Stimulated activated CD4-positive, alpha-beta T cell treated with anti-CD3 and anti-CD28 coated beads, Interleukin-12 subunit alpha, Interleukin-12 subunit beta, amount 100 ng/mL, for 48 hours (primary cell): ENCODE results near the gene UNC13D.
"Not testable (repeated sequence)": the region's sequence is repeated elsewhere in the genome, so short reads cannot be mapped to it uniquely, and the experiment has no call there.

Source experiments
- DNase-seq, 3 donors: peaks; one replicate each; pipeline ENCODE4 v3.0.0-alpha.2; 2020; ENCODE audit warnings: low read depth in 2 of 3, low spot score in 1 of 3

The UNC13D gene

DNA sequence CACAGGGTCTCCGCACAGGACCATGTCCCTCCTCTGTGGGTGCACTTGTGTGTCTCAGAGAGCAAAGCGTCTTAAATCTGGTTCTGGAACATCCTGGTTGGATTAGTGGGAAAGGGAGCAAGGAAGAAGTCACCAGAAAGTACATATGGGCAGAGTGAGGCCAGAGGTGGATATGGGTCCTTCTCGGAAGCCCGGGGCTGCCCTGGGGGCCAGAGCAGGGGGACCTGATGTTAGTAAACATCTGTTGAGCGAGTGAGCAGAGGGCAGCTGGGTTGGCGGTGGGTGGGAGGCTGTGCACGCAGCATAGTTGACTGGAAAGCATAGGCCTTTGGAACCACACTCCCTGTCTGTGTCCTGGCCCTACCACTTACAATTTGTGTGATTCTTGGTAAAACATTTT, 22.7 kb downstream of the UNC13D start:
- no peak for DNase-seq

DNA sequence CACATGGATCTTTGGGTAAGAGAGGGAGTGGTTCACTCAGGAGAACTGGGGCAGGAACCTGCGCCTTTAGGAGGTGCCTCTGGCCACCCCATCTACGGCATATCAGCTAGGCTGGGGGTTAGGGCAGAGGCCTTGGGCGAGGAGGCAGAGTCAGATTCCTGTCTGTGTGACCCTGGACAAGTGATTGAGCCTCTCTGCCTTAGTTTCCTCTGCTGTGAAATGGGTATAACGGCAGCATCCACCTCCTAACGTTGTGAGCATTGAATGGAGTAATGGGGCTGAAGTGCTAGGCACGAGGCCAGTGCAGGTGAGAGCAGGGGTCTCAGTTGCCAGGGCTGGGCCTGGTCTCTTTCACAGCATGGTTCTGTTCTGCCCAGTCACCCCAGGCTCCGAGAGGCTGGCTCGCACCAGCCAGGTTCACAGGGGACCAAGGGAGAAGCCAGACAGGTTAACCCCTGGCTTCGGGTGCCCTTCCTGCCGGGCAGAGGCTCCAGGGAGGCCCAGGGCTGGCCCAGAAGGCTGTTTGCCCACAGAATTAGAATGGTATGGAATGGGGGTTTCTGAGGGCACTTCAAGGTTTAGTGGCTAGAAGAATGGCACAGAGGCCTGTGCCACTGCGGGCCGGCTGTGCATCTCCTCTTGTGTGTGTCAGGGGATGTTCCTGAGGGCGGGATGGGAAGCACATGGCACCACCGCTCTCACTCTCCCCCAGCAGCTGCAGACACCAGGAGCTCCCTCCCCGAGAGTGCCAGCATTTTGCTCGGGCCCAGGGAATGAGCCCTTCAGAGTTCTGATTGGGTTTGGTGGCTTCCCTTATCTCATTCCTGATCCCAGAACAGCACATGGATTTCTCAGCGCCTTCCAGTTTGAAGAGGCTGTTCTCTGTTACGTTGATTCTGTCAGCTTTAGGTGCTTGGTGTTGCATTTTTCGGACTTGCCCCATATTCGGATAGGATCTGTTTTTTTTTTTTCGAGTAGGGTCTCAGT, 23.8 kb downstream of the UNC13D start:
- no peak for DNase-seq

DNA sequence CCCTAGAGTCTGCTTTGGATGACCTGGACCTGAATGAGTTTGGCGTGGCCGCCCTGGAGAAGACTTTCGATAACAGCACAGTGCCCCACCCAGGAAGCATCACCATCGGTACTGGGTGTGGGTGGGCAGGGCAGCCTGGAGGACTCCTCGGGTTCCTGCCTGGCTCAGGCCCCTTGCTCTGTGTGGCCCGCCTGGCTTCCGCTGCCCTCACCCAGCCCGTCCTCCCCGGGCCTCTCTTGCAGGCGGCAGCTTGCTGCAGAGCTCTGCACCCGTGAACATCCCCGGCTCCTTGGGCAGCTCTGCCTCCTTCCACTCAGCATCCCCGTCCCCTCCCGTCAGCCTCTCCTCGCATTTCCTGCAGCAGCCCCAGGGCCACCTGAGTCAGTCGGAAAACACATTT, 24.5 kb downstream of the UNC13D start:
- DNase-seq: no peak

DNA sequence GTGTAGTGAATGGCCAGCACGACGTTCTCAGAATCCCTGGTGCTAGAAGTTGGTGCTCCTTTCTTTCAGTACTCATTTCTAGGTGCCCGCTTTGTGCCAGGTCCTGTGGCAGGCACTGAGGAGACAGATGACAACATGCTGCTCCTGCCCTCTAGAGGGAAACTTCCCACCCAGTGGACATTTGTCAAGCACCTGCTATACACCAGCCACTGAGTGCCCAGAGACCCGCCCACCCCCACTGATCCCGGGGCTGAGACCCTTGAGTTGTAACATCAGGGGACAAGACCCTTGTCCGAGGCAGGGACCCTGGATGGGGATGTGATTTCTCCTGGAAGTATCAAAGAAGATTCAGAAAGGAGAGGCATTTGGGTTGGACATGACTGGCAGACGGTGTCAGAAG, 25.1 kb downstream of the UNC13D start:
- DNase-seq: no peak

DNA sequence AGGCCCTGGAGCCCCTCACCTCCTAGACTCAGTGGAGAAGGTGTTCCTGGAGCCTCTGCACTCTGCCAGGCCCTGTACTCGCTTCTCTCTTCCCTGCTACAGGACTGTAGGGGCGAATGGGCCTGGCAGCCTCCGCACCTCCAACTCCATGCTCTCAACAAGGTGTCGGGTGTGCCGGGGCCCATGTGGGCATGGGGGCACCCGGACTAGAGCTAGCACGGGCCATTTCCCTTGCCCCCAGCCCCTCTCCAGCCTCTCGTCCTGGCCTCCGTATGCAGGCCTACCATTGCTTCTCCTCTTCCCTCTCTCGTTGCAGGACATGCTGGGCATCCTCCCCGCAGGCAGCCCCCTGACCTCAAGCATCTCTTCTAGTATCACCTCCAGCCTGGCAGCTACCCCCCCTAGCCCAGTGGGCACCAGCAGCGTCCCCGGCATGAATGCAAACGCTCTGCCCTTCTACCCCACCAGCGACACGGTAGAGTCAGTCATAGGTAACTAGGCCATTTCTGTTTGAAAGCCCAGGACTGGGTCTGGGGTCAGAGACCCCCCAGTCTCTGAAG, 25.8 kb downstream of the UNC13D start:
- DNase-seq: no peak

DNA sequence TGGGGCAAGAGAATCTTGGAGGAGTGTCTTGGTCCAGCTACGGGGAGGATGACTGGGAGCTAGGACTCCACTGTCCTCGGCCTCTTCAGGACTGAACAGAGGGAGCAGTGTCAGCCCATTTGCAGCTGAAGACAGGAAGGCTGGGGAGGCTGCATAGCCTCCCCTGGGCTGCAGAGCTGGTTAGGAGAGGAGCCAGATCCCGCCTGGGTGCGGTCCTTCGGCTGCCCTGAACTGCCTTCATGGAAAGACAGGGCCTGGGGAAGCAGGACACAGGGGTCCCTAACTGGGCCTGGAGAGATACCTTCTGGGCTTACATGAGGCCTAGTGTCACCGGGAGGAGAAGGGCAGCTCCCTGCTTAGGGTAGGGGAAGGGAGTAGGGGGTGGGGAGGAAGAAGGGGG, 26.6 kb downstream of the UNC13D start:
- no peak for DNase-seq

DNA sequence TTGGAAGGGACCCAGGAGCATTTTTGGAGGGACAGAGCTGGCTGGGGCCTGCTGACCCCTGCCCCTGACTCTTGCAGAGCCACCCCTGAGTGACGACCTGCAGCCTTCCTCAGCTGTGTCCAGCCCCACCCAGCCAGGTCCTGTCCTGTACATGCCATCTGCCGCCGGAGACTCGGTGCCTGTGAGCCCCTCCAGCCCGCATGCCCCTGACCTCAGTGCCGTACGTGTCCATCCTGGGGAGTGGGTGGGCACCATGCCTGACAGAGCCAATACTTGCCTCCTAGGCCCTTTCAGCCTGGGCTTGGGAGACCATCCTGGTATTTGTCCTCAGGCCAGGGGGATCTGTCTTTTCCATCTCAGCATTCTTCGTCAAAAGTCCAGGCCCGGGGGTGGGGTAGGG, 27.5 kb downstream of the UNC13D start:
- DNase-seq: no peak

DNA sequence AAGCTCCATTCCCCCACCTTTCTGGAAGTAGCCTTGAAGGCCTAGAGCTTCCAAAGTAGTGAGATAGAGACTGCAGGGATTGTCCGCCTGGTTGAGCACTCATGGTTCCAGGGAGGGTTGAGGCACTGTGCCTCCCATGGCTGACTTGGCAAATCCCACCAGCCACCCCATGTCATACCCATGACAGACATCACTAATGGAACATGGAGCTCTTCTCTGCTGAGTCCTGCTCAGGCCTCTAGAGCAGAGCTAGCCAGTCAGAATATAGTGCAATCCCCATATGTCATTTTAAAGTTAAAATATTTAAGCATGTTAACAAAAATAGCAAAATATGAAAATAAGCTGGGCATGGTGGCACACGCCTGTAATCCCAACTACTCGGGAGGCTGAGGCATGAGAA, 28.8 kb downstream of the UNC13D start:
- DNase-seq: no peak

DNA sequence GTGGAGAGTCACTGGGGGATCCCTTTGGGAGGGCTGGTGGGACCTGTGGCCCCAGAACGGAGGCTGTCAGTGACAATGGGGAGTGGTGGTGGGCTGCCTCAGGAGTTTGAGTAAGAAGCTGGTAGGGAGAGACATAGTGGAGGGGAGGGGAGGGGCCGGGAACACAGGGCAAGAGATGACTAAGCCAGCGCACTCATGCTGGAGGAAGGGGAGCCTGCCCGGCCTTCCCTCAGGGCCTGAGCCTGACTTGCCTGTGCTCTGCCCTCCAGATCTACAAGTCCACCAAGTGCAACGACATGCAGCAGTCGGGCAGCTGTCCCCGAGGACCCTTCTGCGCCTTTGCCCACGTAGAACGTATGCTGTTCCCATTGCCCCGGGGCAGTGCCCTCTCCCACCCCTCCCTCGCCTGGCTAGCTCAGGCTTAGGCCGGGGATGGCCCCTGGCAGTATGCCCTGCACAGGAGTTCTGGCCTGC, 29.3 kb downstream of the UNC13D start:
- DNase-seq: no peak

DNA sequence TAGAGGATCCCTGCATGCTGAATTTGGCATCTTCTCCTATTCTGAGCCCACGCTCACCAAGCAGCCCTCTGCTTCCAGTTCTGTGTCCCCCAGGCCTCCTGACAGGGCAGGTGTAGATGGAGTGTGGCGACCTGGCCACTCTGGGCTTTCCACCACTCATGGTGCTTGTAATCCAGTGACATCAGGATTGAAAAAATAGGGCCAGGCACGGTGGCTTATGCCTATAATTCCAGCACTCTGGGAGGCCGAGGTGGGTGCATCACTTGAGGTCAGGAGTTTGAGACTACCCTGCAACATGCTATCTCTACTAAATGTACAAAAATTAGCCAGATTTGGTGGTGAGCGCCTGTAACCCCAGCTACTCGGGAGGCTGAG, 30.2 kb downstream of the UNC13D start:
- no peak for DNase-seq

DNA sequence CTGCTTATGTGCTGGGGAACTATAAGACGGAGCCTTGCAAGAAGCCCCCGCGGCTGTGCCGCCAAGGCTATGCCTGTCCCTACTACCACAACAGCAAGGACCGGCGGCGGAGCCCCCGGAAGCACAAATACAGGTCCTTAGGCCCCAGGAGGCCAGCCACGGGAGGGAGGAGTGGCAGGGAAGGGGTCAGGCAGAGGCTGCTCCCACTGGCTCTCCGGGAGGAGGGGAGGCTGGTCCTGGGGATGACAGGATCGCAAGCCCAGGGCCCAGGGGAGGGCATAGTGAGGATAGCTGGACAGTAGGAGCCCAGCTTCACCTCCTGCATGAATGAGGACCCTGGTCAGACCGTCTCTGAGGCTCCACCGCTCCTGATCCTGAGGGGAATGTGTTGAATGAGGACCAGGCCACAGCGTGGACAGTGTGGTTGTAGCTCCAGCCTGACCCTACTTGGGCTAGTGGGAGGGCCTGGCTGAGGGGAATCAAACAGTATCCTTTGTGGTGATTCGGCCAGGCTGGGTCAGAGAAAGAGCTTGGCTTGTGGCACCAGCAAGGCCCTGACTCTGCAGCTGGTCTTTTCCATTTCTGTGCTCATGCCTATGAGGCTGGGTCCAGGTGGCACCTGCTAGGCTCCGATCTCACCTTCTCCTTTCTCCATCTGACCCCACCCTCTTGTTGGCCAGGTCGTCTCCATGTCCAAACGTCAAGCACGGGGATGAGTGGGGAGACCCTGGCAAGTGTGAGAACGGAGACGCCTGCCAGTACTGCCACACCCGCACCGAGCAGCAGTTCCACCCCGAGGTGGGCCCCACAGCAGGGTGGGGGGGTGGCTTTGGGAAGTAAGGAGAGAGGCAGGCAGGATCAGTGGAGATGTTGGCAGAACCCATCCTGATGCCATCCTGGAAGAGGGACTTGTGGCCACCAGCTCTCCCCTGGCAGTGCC, 30.9 kb downstream of the UNC13D start:
- no peak for DNase-seq

DNA sequence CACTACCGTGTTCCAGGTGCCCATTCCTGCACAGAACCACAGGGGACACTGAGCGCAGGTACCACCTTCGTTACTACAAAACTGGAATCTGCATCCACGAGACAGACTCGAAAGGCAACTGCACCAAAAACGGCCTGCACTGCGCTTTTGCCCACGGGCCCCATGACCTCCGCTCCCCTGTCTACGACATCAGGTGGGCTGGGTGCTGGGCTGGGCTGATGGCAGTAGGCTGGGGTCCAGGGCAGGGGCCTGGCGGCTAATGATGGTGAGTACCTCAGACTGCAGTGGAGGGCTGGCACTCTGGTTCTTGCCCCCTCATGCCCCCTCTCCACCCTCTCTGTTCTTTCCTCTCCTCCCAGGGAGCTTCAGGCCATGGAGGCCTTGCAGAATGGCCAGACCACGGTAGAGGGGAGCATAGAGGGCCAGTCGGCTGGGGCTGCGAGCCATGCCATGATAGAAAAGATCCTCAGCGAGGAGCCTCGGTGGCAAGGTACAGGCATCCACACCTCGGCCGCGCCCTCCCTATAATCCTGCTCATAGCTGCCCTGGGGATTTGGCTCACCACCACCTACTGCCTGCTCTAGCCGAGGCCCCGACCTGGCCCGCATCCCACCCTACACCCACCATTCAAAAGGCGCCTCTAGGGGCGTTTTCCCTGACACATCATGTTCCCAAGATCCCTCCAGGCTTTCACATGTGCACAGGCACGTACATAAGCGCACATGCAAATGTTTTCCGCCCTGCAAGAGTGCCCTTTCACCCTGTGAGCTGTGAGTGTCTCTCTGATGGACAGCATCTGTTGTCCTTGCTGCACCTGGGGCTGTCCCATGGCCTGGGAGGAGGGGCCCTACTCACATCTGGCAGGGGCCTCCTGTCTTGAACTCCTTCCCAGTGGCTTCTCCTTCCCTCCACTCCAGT, 31.8 kb downstream of the UNC13D start:
- no peak for DNase-seq

DNA sequence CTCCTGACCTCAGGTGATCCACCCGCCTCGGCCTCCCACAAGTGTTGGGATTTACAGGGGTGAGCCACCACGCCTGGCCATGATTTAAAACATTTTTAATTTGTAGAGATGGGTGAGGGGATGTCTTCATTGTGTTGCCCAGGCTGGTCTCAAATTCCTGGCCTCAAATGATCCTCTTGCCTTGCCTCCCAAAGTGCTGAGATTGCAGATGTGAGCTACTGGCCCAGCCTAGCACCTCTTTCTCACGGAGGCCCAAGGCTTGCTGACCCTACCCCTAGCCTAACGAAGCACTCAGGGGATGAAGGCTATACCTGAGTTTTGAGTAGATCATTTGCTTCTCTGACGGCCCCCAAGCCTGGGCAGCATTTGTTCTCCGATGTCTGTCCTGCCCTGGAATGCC, 33.0 kb downstream of the UNC13D start:
- no peak for DNase-seq

DNA sequence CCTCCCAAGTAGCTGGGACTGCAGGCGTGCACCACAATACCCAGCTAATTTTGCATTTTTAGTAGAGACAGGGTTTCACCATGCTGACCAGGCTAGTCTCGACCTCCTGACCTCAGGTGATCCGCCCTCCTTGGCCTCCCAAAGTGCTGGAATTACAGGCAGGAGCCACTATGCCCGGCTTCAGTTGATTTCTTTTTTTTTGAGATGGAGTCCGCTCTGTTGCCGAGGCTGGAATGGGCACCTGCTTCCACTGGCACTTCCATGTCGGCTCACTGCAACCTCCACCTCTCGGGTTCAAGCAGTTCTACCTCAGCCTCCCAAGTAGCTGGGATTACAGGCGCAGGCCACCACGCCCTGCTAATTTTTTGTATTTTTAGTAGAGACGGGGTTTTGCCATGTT, 33.4 kb downstream of the UNC13D start:
- not testable (repeated sequence) for DNase-seq

DNA sequence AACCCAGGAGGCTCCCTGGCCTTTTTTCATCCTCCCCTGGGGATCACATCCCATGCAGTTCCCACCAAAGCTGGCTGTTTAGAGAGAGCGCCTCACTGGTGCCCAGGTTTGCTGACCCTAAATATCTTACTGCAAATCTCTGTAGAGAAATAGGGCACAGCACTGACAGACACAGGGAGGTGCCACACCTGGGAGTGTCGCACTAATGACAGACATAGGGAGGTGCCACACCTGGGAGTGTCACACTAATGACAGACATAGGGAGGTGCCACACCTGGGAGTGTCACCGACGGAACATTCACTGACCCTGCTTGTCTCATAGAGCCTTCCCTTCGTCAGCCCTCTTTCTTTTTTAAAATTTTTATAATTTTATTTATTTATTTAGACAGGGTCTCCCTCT, 34.0 kb downstream of the UNC13D start:
- DNase-seq: no peak

DNA sequence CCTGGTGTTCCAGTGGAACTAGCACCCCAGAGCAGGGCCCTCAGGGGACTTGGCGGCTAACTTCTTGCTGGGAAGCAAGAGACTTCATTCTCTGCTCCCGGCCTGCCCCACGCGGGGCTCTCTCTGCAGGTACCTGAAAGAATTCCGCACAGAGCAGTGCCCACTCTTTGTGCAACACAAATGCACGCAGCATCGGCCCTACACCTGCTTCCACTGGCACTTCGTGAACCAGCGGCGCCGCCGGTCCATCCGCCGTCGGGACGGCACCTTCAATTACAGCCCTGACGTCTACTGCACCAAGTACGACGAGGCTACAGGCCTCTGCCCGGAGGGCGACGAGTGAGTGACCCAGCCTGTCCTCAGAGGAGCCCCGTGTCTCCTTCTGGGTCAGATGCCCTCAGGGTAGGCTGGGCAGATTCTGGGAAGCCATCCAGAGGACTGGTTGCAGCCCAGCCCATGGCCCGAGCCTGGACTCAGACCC, 34.5 kb downstream of the UNC13D start:
- DNase-seq: no peak

DNA sequence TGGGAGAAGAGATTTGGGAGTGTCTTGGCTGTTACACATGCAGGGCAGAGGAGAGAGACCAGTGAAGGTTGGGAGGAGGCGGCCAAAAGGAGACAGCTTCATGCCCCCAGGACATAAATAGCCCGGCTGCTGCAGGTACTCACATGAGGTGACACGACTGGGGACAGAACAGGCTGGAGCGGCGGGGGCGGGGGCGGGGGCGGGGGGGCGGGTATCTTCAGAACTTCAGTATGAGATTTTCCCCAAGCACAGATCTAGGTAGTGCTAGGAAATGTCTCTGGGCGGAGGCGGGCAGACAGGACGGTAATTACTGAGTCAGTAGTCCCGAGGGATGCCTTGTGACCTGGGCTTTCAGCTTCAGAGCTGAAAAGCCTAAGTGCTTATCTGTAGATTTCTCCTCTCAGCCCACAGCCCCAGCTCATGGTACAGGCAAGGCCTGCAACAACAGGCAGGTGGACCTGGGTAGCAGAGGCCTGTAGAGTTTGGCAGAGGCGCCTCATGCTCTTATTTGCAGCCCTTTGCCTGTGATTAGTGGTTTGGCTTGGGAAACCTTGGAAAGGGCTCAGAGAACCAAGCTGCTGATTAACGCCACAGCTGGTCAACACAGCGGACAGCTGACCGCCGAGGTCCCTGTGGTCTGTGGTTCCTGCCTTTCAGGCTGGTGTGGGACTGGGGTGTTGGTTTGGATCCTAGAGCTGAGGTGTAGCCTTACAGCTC, 35.1 kb downstream of the UNC13D start:
- no peak for DNase-seq

DNA sequence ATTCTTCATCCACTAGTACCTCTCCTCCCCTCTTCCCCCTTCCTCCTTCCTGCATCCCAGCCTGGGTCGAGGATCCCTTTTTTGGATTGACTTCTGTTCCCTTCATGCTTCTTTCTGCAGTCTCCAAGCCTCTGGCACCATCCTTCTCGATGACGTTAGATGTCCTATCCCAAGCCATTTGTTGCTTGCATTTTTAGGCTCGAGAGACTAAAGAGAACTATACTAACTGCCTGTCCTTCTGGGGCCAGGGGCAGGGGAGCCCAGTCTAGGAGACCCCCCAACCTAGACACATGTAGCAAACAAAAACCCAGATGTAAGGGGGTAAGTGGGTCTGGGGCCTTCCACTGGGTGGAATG, 35.7 kb downstream of the UNC13D start:
- DNase-seq: no peak

DNA sequence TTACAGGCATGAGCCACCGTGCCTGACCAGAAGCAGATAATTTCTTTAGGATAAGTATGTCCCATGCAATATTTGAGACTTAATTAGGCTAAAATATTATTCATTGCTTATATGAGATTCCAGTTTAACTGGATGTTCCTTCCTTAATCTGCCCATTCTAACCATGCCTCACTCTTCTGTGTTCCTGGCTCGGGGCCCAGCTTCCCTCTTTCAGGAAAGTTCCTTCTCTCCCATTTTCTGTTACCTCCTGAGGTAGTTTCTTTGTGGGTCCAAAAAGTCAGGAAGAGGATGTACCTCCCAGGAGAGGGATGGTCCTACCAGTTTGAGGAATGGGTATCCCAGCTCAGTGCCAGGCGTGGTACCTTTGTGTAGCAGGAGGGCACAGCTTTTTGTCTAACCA, 36.3 kb downstream of the UNC13D start:
- no peak for DNase-seq
